HepG2 (cell line): ENCODE measurements around the gene CKS1B. TPM values are rescaled to one million over a fixed set of nuclear protein-coding genes. Genes with fewer than 3 reads are reported as not detected.

ENCODE experiments used
- ARNT ChIP-seq: fragments of 450-650 bp; IDR thresholded peaks from 2 replicates; pipeline ENCODE4 v1.6.1; 2017
- ETV5 ChIP-seq: IDR thresholded peaks from 2 replicates; pipeline ENCODE4 v1.6.1; 2018; ENCODE audit warnings: missing biosample characterization, missing genetic modification reagents, inconsistent platforms, borderline replicate concordance
- GATAD1 ChIP-seq: IDR thresholded peaks from 2 replicates; pipeline ENCODE4 v1.6.1; 2016; ENCODE audit warnings: missing genetic modification reagents, missing compliant biosample characterization
- GATAD2A ChIP-seq: IDR thresholded peaks from 2 replicates; pipeline ENCODE4 v1.6.1; 2016
- HMGA1 ChIP-seq: sonication (generic); formaldehyde crosslinking; conservative IDR thresholded peaks from 2 replicates; pipeline ENCODE4 v1.4.0; 2020; ENCODE audit warnings: missing genetic modification reagents
- HNF4G ChIP-seq, 2 experiments: sonication (generic) in 1 of 2; formaldehyde crosslinking in 1 of 2; IDR thresholded peaks; 2 replicates each; pipeline versions ENCODE4 v1.4.0 to v1.6.1; 2011 to 2020; ENCODE audit warnings: borderline replicate concordance in 2 of 2, low read depth in 2 of 2, mild to moderate bottlenecking in 2 of 2, low read length in 1 of 2, missing genetic modification reagents in 1 of 2, moderate library complexity in 1 of 2
- MAF1 ChIP-seq: sonication (generic); formaldehyde crosslinking; IDR thresholded peaks from 2 replicates; pipeline ENCODE4 v1.5.0; 2020; ENCODE audit warnings: missing genetic modification reagents, borderline replicate concordance
- NCOR1 ChIP-seq: fragments of 200-600 bp; sonication (generic); IDR thresholded peaks from 2 replicates; pipeline ENCODE4 v1.7.0; 2017; ENCODE audit warnings: antibody characterized with exemption, low read length, borderline replicate concordance
- NFRKB ChIP-seq: fragments of 450-650 bp; IDR thresholded peaks from 2 replicates; pipeline ENCODE4 v1.6.1; 2017
- NR0B2 ChIP-seq: sonication (generic); formaldehyde crosslinking; IDR thresholded peaks from 2 replicates; pipeline ENCODE4 v1.4.0; 2020; ENCODE audit warnings: mild to moderate bottlenecking, missing genetic modification reagents
- RARG ChIP-seq: sonication (generic); formaldehyde crosslinking; IDR thresholded peaks from 2 replicates; pipeline ENCODE4 v1.4.0; 2020; ENCODE audit warnings: low read depth, mild to moderate bottlenecking, missing genetic modification reagents
- SRSF1 ChIP-seq: fragments of 200-400 bp; formaldehyde crosslinking; optimal IDR thresholded peaks from 2 replicates; pipeline ENCODE3; 2017; ENCODE audit warnings: mild to moderate bottlenecking, low read depth, low read length, moderate library complexity
- TERF1 ChIP-seq: sonication (generic); formaldehyde crosslinking; IDR thresholded peaks from 2 replicates; pipeline ENCODE4 v1.8.0; 2022; ENCODE audit warnings: mild to moderate bottlenecking, missing genetic modification reagents, moderate library complexity
- THAP8 ChIP-seq: sonication (generic); formaldehyde crosslinking; IDR thresholded peaks from 2 replicates; pipeline ENCODE4 v1.5.1; 2020; ENCODE audit warnings: missing genetic modification reagents, mild to moderate bottlenecking, borderline replicate concordance
- ZFP36L2 ChIP-seq: sonication (generic); formaldehyde crosslinking; IDR thresholded peaks from 2 replicates; pipeline ENCODE4 v1.4.0; 2020; ENCODE audit warnings: missing genetic modification reagents
- ZNF234 ChIP-seq: sonication (generic); formaldehyde crosslinking; conservative IDR thresholded peaks from 2 replicates; pipeline ENCODE4 v1.5.1; 2020; ENCODE audit warnings: mild to moderate bottlenecking, missing genetic modification reagents
- ZNF253 ChIP-seq: sonication (generic); formaldehyde crosslinking; IDR thresholded peaks from 2 replicates; pipeline ENCODE4 v1.8.0; 2022; ENCODE audit warnings: mild to moderate bottlenecking, missing genetic modification reagents, borderline replicate concordance
- ZNF337 ChIP-seq: sonication (generic); formaldehyde crosslinking; IDR thresholded peaks from 2 replicates; pipeline ENCODE4 v1.5.1; 2020; ENCODE audit warnings: missing genetic modification reagents, low read depth, mild to moderate bottlenecking, borderline replicate concordance
- ZNF563 ChIP-seq: sonication (generic); formaldehyde crosslinking; IDR thresholded peaks from 2 replicates; pipeline ENCODE4 v1.8.0; 2022; ENCODE audit warnings: mild to moderate bottlenecking, moderate library complexity, missing genetic modification reagents
- ZNF770 ChIP-seq: sonication (generic); formaldehyde crosslinking; IDR thresholded peaks from 2 replicates; pipeline ENCODE4 v1.5.0; 2020; ENCODE audit warnings: mild to moderate bottlenecking, missing genetic modification reagents
- ZNF784 ChIP-seq: sonication (generic); formaldehyde crosslinking; IDR thresholded peaks from 2 replicates; pipeline ENCODE4 v1.5.1; 2020; ENCODE audit warnings: missing genetic modification reagents, mild to moderate bottlenecking, borderline replicate concordance
- ZNF891 ChIP-seq: sonication (generic); formaldehyde crosslinking; IDR thresholded peaks from 2 replicates; pipeline ENCODE4 v1.5.0; 2020; ENCODE audit warnings: mild to moderate bottlenecking, missing genetic modification reagents
- polyA plus RNA-seq, 8 experiments: library from polyadenylated mRNA; depleted of rRNA in 3 of 8; stranded (reverse) in 7 of 8; unstranded in 1 of 8; fragments of >200 nt; fragmentation: Illumina TruSeq in 4 of 8; extraction: Trizol in 4 of 8; gene quantifications; 2 replicates each; pipeline versions ENCODE4 v1.2.1 to v1.2.3, GENCODE V29; 2011 to 2016; ENCODE audit warnings: low read depth in 4 of 8, missing spikeins in 1 of 8, mixed read lengths in 1 of 8; ENCODE audit not compliant: insufficient read depth in 1 of 8
- total RNA-seq, 5 experiments: library from RNA; depleted of rRNA; stranded (reverse); fragments of >200 nt; fragmentation: Illumina TruSeq; extraction: Trizol; gene quantifications; 2 replicates each; pipeline ENCODE4 v1.2.3, GENCODE V29; 2016; ENCODE audit warnings: low read depth in 1 of 5

CKS1B gene
- total and polyA plus RNA-seq, 2 of the 13 experiments (the other 11 are each of a cell fraction or from before 2014, with no cell fraction given), result 217 to 222 TPM

- TF ChIP-seq ZNF770 (CRISPR knock-in tag) (peak; percentile 46), ARNT (no peak), ZNF337 (0 out of 2 replicates have a peak, but pooled peaks have one; percentile 48), GATAD1 (CRISPR knock-in tag) (peak; percentile 40; the same call in 1 of the 2 replicates), ZNF234 (no peak), RARG (CRISPR knock-in tag) (no peak; the same call in 1 of the 2 replicates), TERF1 (no peak), HNF4G (IDR thresholded peaks at IDR 0.05; ENCODE audit: borderline replicate concordance, low read depth, low read length) (peak; percentile 79), HNF4G (CRISPR knock-in tag; IDR thresholded peaks at IDR 0.05; ENCODE audit: borderline replicate concordance, low read depth) (peak; percentile 63; the same call in 1 of the 2 replicates), HMGA1 (CRISPR knock-in tag) (no peak), NCOR1 (peak; percentile 54; the same call in 1 of the 2 replicates), ZNF784 (CRISPR knock-in tag) (peak; percentile 47; the same call in 1 of the 2 replicates), NR0B2 (no peak), THAP8 (CRISPR knock-in tag) (no peak), GATAD2A (CRISPR knock-in tag) (peak; percentile 80), ZFP36L2 (no peak), MAF1 (no peak), SRSF1 (no peak), ZNF253 (CRISPR knock-in tag) (no peak), ZNF891 (CRISPR knock-in tag) (no peak), NFRKB (no peak), ZNF563 (CRISPR knock-in tag) (0 out of 2 replicates have a peak, but pooled peaks have one; percentile 61), ETV5 (no peak; the same call in 1 of the 2 replicates)
These were observed 29.9 kb upstream of the CKS1B start (continued) for GRCh38 chr1:154944401-154945159.
